ENCODE measurements around the gene RHBDF2. TPM values are rescaled to one million over a fixed set of nuclear protein-coding genes. Genes with fewer than 3 reads are reported as not detected.
A peak's percentile ranks its signal among the peaks of the same experiment; 100 is the strongest.

Gene RHBDF2
- total RNA-seq, 2 experiments from 2014 or later: 144 to 173 TPM

DNA sequence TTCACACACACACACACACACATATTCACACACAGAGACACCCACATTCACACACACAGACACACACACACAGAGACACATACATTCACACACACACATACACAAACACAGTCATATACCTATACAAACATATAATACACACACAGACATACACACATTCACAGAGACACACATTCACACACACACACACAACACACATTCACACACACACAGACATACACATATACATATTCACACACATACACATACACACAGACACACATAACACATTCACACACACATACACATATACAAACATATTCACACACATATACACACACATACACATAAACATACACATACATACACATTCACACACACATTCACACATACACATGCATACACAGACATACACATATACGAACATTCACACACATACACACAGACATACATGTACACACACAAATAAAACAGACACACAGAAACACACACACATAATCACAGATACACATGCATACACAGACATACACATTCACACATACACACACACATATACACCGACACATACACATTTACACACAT is 46.5 kb upstream of the RHBDF2 start:
- H3K9me2 ChIP-seq (ENCODE audit: insufficient read depth, low read length): no peaks in the 10 kb centered on the region
- no peaks in the 10 kb centered on the region for H3K36me3 ChIP-seq (ENCODE audit: insufficient read depth, low read length)
- CTCF ChIA-PET (ENCODE audit: unreplicated experiment): interaction anchor here (1.0 kb wide), 1 partner anchor 19 kb away, joined by 7 read pairs; no protein-coding TSS in a partner anchor
- no peak for DNase-seq (ENCODE audit: low spot score)
- no TSS peak for BruUV-seq (replicated peaks)
- no peak overlapping the region for H3K4me3 ChIP-seq (ENCODE audit: low read depth, low read length, poor library complexity, severe bottlenecking)
- H3K27ac ChIP-seq (ENCODE audit: low read depth, low read length, poor library complexity, severe bottlenecking): no peak overlapping the region
- H3K79me2 ChIP-seq (ENCODE audit: insufficient read depth, low read depth, low read length): no peaks in the 10 kb centered on the region
- H3K4me1 ChIP-seq (ENCODE audit: insufficient read depth, low read length, poor library complexity, severe bottlenecking): peaks cover 19% of the 10 kb centered on the region
- H4K20me1 ChIP-seq (ENCODE audit: insufficient read depth, low read length): no peaks in the 10 kb centered on the region
- POLR2A ChIA-PET: interaction anchor here (1.1 to 1.5 kb wide), 2 partner anchors 19 to 25 kb away, joined by 4 to 7 read pairs; no protein-coding TSS in a partner anchor
- intact Hi-C loops (cut with micrococcal nuclease; ENCODE audit: unreplicated experiment): loop anchor here (1.0 to 5.0 kb wide), 5 partner anchors 19 to 140 kb away; partner anchors contain the start of gene AANAT
- no peak for TF ChIP-seq EZH2phosphoT487 (IDR thresholded peaks at IDR 0.05; ENCODE audit: borderline replicate concordance, low read depth, low read length)
- TF ChIP-seq, protein P1, sequence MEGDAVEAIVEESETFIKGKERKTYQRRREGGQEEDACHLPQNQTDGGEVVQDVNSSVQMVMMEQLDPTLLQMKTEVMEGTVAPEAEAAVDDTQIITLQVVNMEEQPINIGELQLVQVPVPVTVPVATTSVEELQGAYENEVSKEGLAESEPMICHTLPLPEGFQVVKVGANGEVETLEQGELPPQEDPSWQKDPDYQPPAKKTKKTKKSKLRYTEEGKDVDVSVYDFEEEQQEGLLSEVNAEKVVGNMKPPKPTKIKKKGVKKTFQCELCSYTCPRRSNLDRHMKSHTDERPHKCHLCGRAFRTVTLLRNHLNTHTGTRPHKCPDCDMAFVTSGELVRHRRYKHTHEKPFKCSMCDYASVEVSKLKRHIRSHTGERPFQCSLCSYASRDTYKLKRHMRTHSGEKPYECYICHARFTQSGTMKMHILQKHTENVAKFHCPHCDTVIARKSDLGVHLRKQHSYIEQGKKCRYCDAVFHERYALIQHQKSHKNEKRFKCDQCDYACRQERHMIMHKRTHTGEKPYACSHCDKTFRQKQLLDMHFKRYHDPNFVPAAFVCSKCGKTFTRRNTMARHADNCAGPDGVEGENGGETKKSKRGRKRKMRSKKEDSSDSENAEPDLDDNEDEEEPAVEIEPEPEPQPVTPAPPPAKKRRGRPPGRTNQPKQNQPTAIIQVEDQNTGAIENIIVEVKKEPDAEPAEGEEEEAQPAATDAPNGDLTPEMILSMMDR (conservative IDR thresholded peaks at IDR 0.05; ENCODE audit: low read length): peak; percentile 67
- no peak overlapping the region for H3K4me2 ChIP-seq (ENCODE audit: low read length)
- no peak overlapping the region for H2AFZ ChIP-seq (ENCODE audit: low read length)
- no peaks in the 10 kb centered on the region for H3K9me3 ChIP-seq (ENCODE audit: low read length)

DNA sequence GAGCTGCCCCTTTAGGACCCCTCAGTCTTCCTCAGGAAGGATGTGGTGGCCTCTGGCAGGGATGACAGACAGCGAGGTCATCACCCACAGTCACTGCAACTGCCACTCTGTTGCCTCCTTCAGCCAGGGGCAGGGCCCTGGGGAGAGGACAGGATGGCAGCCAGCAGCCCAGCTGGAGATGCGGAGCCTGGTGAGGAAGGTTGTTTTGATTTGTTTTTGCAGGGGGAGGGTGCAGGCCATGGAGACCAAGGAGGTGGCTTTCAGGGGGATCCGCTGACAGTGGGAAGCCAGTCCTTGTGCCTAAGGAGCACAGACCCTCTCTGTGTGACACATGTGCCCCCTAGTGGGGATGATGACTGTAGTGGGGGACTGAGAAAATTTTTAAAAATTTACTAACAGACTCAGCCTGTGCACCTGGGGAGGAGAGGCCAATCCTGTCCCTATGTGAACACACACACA is 46.0 kb upstream of the RHBDF2 start:
- no peak overlapping the region for H3K4me2 ChIP-seq (ENCODE audit: low read length)
- intact Hi-C loops (cut with micrococcal nuclease; ENCODE audit: unreplicated experiment): loop anchor here (1.0 to 5.0 kb wide), 5 partner anchors 19 to 140 kb away; partner anchors contain the start of gene AANAT
- TF ChIP-seq, protein P1 (conservative IDR thresholded peaks at IDR 0.05; ENCODE audit: low read length): peak; percentile 99
- TF ChIP-seq EZH2phosphoT487 (IDR thresholded peaks at IDR 0.05; ENCODE audit: borderline replicate concordance, low read depth, low read length): no peak
- ChIA-PET CTCF (ENCODE audit: unreplicated experiment) (interaction anchor here (1.0 to 1.2 kb wide), 2 partner anchors 19 to 24 kb away, joined by 7 to 8 read pairs; no protein-coding TSS in a partner anchor), POLR2A (interaction anchor here (1.1 to 1.5 kb wide), 2 partner anchors 19 to 24 kb away, joined by 4 to 7 read pairs; no protein-coding TSS in a partner anchor)
- H3K27ac ChIP-seq (ENCODE audit: low read depth, low read length, poor library complexity, severe bottlenecking): no peak overlapping the region
- no peak overlapping the region for H2AFZ ChIP-seq (ENCODE audit: low read length)
- H3K79me2 ChIP-seq (ENCODE audit: insufficient read depth, low read depth, low read length): no peaks in the 10 kb centered on the region
- no peaks in the 10 kb centered on the region for H3K9me2 ChIP-seq (ENCODE audit: insufficient read depth, low read length)
- no peaks in the 10 kb centered on the region for H4K20me1 ChIP-seq (ENCODE audit: insufficient read depth, low read length)
- no peak overlapping the region for H3K4me3 ChIP-seq (ENCODE audit: low read depth, low read length, poor library complexity, severe bottlenecking)
- H3K9me3 ChIP-seq (ENCODE audit: low read length): no peaks in the 10 kb centered on the region
- H3K36me3 ChIP-seq (ENCODE audit: insufficient read depth, low read length): no peaks in the 10 kb centered on the region
- no TSS peak for BruUV-seq (replicated peaks)
- DNase-seq (ENCODE audit: low spot score): peak; percentile 91
- H3K4me1 ChIP-seq (ENCODE audit: insufficient read depth, low read length, poor library complexity, severe bottlenecking): peaks cover 19% of the 10 kb centered on the region
